Stimulated activated CD4-positive, alpha-beta T cell treated with anti-CD3 and anti-CD28 coated beads, Interleukin-2, amount 100 ng/mL, for 24 hours (primary cell): ENCODE data around the gene SMTNL2.
"Not testable (repeated sequence)": the region's sequence is repeated elsewhere in the genome, so short reads cannot be mapped to it uniquely, and the experiment has no call there.

Experiments
- DNase-seq, 2 donors: peaks; one replicate each; pipeline ENCODE4 v3.0.0-alpha.2; 2020

Gene SMTNL2

GRCh38 chr17:4638766-4639165 is 54.4 kb downstream of the SMTNL2 start:
- DNase-seq: not testable (repeated sequence)

GRCh38 chr17:4639301-4640059 is 55.2 kb downstream of the SMTNL2 start:
- DNase-seq: peak; percentile 32 to 45

GRCh38 chr17:4640569-4641188 is 56.4 kb downstream of the SMTNL2 start:
- peak in 1 of 2 donors; percentile 45 for DNase-seq

GRCh38 chr17:4641297-4642195 is 57.2 kb downstream of the SMTNL2 start, which contains the start of gene ALOX15:
Gene ALOX15 (minus strand): TSS chr17:4641678. CDS start chr17:4641651, 27 bp downstream.
- DNase-seq: no peak

- no peak for DNase-seq
Measured at GRCh38 chr17:4642286-4642685, 58.0 kb downstream of the SMTNL2 start.

- DNase-seq: no peak
Measured at GRCh38 chr17:4643676-4644075, 59.3 kb downstream of the SMTNL2 start.

GRCh38 chr17:4645642-4646041 is 61.3 kb downstream of the SMTNL2 start:
- no peak for DNase-seq

GRCh38 chr17:4648741-4649140 is 64.4 kb downstream of the SMTNL2 start:
- DNase-seq: no peak

- DNase-seq: no peak
Measured at GRCh38 chr17:4652997-4653396, 68.7 kb downstream of the SMTNL2 start.

- DNase-seq: not testable (repeated sequence)
Measured at GRCh38 chr17:4655933-4656332, 71.6 kb downstream of the SMTNL2 start.

GRCh38 chr17:4657678-4658077 is 73.3 kb downstream of the SMTNL2 start:
- DNase-seq: no peak
